ENCODE measurements around the gene UGT1A6. TPM values are rescaled to one million over a fixed set of nuclear protein-coding genes. Genes with fewer than 3 reads are reported as not detected.

Gene UGT1A6
- polyA plus RNA-seq, 4 donors: 0.08 to 5.4 (median 2.9) TPM

DNA sequence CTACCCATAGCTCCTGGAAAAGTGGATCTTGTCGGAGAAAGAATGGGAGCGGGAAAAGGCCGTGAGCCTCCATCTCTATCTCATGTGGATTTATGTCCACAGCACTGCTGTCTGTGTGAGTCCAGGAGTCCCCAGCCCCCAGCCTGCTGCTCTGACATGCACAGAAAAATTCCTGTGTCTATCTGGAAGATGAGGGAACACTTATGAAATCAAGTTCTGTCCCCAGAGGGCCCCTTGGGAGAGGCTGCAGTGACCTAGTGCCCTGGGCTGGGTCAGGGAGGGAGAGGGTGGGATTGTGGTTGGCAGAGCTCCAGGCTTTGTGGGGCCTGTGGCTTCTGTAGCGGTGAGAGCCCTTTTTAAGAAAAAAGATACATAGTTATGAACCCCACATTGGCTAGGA, 124.1 kb downstream of the UGT1A6 start:
- DNase-seq (ENCODE audit: low read depth in 4 of 4, low spot score in 3 of 4): no peak

DNA sequence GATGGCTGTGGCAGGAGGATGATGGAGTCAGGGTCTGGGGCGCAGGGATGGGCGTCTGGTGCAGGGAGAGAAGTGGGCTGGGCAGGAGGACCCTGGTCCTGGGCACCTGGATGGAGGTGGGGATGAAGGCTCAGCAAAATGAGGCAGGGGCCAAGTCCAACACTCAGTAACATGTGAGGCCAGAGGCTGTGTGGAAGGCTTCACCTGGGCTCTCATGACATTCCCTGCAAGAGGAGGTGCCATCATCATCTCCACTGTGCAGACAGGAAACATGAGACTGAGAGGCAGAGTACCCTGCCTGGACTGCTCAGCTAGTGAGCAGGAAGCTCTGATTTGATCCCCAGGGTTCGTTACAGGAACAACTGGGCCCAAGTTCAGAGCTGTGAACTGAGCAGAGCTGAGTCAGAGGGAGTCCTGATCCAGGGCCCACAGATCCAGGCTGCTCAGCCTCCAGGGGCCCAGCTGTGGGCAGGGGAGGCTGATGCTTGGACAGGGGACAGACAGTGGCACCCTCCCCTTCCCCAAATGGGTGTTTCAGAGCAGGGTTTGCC, 124.7 kb downstream of the UGT1A6 start:
- DNase-seq (ENCODE audit: low read depth in 4 of 4, low spot score in 3 of 4): no peak

DNA sequence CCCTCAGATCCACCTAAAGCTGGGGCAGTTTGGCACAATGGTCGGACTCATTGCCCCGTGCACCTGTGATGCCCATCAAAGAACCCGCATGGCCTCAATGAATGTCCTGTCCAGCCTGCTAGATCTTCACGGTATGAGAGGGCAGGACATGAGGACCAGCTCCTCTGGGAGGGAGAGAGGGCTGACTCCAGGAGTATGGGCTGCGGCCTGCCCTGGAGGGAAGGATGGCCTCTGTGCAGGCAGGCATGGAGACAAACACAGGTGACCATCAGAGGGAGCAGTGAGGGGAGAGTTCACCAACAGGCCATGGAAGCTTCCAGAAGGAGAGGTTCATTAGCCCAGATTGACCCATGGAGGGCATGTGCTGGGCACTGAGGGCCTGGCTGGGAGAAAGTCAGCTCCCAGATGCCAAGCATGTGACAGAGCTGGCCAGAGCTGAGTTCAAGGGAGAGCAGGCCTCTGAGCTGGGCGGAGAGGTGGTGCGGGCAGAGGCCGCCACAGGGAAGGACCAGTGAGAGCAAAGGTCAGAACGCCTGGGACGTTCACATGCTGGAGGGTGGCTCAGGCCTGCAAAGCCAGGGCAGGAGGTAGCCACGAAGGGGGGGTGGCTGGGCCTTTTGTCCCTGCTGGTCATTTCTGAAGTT, 125.4 kb downstream of the UGT1A6 start:
- DNase-seq (ENCODE audit: low read depth in 4 of 4, low spot score in 3 of 4): no peak

DNA sequence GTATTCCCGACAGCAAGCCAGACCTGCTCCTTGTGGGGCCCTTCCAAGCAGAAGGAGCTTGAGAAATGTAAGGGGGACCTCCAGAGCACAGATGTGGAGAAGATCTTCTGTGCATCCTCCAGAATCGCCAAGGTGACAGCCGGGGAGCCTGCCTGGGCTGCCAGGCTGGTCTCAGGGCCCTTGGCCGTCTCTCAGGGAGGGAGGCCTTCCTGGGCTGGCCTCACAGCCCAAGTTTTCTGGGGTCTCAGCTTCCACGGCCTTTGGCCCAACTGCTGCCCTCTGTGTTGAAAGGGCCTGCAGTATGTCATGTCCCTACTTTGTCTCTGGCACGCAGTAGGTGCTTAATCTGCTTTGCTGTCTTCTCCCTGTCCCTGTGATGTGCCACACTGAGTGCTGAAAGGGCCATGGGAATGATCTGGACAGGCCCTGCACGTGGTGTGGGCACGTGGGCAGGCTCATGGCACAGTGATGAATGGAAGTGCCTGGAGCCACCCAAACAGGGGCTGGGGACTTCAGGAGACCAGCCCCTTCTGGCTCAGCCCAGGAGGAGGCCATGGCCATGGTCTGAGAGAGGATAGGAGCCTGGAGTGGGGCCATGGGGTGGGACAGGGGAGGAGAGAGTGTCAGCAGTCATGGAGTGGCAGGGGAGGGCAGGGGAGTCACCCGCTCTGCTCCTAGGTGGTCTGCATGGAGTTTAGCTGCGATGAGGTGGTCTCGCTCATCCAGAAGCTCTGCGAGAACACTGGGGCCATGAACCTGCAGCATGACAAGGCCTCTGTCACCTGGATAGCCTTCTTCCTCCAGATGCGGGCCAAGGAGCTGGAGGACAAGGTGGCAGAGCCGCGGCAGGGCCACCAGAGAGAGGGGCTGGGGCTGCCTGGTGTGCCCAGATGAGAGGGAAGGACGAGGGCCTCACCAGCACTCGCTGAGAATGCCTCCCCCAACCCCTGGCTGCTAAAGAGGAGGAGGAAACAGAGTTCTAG, 126.2 kb downstream of the UGT1A6 start:
- DNase-seq (ENCODE audit: low read depth in 4 of 4, low spot score in 3 of 4): no peak

DNA sequence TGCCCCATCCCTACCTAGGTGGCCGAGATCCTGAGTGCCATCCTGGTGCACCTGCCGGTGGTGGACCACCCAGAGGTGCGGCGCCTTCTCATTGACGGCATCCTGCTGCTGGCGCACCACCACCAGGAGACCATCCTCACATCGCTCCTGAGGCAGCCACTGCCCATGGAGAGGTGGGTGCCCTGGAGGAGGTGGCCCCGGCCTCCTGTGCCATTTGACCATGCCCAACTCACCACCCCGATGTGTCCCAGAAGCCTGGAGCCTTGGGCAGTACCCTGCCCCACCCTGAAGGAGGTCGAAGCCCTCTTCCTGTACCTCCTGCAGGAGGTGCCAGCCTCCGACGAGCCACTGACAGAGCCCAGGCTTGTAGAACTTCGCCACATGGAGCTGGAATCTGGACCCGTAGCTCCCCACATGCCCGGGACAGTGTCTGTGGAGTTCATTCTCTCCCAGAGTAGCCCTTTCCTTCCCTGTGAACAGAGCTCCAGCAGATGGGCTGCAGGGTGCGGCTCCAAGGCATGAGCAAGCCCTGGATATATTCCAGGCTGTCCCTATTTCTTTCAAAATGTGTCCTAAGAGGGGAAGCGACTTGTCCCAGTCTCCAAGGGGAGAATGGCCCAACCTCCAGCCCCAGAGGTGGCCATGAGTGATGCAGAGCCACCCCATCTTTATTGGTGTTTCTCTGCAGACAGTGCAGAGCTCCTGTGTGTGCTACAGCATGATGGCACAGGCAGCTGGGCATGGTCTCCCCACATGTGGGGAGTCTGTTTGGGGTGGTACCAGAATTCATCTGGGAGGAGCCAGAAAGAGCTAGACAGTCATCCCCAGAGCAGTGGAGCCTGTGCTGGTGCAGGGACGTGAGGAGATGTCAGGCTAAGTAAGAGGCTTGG, 127.4 kb downstream of the UGT1A6 start:
- DNase-seq (ENCODE audit: low read depth in 4 of 4, low spot score in 3 of 4): no peak

DNA sequence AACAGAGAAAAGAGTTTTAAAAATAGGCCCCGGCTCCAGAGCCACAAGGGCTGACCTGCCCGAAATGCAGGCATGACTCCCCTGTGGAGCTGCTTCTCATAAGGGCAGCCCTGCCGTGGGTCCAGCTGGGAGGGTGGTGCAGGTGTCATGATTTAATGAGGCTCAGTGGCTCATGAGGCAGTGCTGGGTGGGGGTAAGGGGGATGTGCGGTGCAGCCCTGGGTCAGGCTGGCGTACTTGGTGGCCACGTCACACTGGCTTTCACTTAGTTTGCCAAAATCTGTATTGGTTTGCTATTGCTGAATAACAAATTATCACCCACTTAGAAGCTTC, 128.1 kb downstream of the UGT1A6 start:
- DNase-seq (ENCODE audit: low read depth in 4 of 4, low spot score in 3 of 4): no peak

DNA sequence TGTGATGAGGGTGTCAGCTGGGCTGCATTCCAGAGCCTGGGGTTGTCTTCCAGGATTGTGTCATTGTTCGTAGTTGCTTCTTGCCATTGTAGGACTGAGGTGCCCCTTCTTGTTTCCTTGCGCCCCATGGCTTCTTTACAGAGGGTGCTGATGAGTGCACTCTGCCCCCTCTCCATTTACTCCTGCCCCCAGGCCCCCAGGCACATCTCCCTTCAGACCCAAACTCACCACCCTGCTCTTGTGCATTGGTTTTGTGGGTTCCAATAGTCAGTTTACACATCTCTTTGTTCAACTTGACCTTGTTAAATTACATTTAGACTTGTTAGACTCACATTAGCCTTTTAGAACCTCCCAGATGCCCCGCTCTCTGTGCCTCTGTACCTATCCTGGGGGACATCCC, 128.5 kb downstream of the UGT1A6 start:
- DNase-seq (ENCODE audit: low read depth in 4 of 4, low spot score in 3 of 4): no peak

DNA sequence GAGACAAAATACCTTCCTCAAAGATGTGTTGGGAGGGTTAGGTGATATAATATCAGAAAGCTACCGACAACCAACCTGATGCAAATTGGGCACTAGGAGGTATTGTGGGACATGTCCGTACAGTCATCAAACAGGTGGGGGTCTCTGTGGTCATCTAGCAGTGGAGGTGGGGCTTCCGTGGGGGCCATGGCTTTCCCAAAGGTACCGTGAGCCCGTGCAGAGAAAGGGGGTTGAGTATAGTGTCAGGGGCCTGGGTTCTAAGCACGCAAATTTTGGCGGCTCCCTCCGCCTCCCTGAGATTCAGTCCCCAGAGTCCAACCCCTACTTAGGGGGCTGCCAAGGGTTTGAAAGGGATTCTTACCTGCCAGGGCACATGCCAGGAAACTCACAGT, 129.0 kb downstream of the UGT1A6 start:
- DNase-seq (ENCODE audit: low read depth in 4 of 4, low spot score in 3 of 4): no peak

DNA sequence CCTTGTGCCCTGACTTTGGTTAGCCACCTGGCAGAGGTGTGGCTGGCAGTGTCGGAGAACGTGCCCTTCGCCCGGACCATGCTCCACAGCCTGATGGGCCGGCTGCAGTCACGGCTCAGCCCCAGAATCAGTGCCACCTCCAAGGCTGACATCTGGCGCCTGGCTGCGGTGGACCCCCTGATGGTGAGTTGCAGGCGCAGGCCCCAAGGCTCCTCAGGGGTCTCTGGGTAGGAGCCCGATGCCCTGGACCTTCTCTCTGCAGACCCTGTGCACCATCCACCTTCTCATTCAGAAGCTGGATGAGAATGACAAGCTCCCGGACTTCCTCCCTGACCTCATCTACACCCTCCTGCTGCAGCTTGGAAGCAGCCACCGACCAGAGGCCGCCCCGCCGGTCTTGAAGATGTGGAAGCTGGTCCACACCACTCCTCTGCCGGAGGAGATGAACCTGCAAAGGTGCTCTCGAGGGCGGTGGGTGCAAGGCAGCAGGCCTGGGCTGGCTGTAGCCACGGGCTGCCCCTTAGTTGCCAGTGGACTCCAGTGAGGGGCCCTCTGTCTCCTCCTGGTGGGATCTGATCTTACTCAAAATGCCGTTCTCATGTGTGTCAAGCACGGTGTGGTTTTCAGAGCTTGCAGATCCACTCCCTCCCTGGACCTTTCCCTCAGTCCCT, 129.5 kb downstream of the UGT1A6 start:
- DNase-seq (ENCODE audit: low read depth in 4 of 4, low spot score in 3 of 4): no peak

Other genes with a start within 250 kb of the UGT1A6 start
- gene USP40, start 126.1 kb upstream of the UGT1A6 start, polyA plus RNA-seq (ENCODE audit: insufficient read length in 4 of 4): 10 to 100 TPM; 29.3 to 51.8 (median 47.8) TPM
- not detected for gene UGT1A8, start 75.3 kb upstream of the UGT1A6 start, polyA plus RNA-seq (ENCODE audit: insufficient read length in 4 of 4)
- not detected for gene UGT1A10, start 56.4 kb upstream of the UGT1A6 start, polyA plus RNA-seq (ENCODE audit: insufficient read length in 4 of 4)
- 1 to 10 TPM in 3 of 4 donors, under 1 TPM in 1; 0.18 to 6.1 (median 4.0) TPM for gene UGT1A9, start 21.0 kb upstream of the UGT1A6 start, polyA plus RNA-seq (ENCODE audit: insufficient read length in 4 of 4)
- under 1 TPM in 1 of 4 donors, not detected in 3; 0.09 TPM for gene UGT1A7, start 11.0 kb upstream of the UGT1A6 start, polyA plus RNA-seq (ENCODE audit: insufficient read length in 4 of 4)
- gene UGT1A5, start 20.0 kb downstream of the UGT1A6 start, polyA plus RNA-seq (ENCODE audit: insufficient read length in 4 of 4): not detected
- gene UGT1A4, start 25.8 kb downstream of the UGT1A6 start, polyA plus RNA-seq (ENCODE audit: insufficient read length in 4 of 4): not detected
- not detected for gene UGT1A3, start 36.2 kb downstream of the UGT1A6 start, polyA plus RNA-seq (ENCODE audit: insufficient read length in 4 of 4)
- gene UGT1A1, start 67.4 kb downstream of the UGT1A6 start, polyA plus RNA-seq (ENCODE audit: insufficient read length in 4 of 4): under 1 TPM; 0.07 to 0.39 (median 0.23) TPM
- under 1 TPM in 3 of 4 donors, not detected in 1; 0.13 to 0.40 (median 0.14) TPM for gene MROH2A, start 85.4 kb downstream of the UGT1A6 start, polyA plus RNA-seq (ENCODE audit: insufficient read length in 4 of 4)
- 10 to 100 TPM; 18.7 to 24.3 (median 22.6) TPM for gene HJURP, start 161.6 kb downstream of the UGT1A6 start, polyA plus RNA-seq (ENCODE audit: insufficient read length in 4 of 4)
- gene TRPM8, start 224.5 kb downstream of the UGT1A6 start, polyA plus RNA-seq (ENCODE audit: insufficient read length in 4 of 4): under 1 TPM in 2 of 4 donors, not detected in 2; 0.26 to 0.29 TPM